Dendritic cell treated with granulocyte-macrophage colony-stimulating factor and Interleukin-4, amounts not matched to agents 40 ng/mL and 50 ng/mL, for 4 days (primary cell): ENCODE results near the gene PKD1L1.

Experiments
- H3K27ac Mint-ChIP-seq: one replicate; pipeline ENCODE4 v1.8.0; 2022; ENCODE audit warnings: mild to moderate bottlenecking, mixed read lengths
- H3K27me3 Mint-ChIP-seq: one replicate; pipeline ENCODE4 v1.8.0; 2022; ENCODE audit warnings: mild to moderate bottlenecking, mixed read lengths
- H3K36me3 Mint-ChIP-seq: one replicate; pipeline ENCODE4 v1.8.0; 2022; ENCODE audit warnings: low read depth, mixed read lengths
- H3K4me1 Mint-ChIP-seq: one replicate; pipeline ENCODE4 v1.8.0; 2022; ENCODE audit warnings: low read depth, mixed read lengths
- H3K4me3 Mint-ChIP-seq: one replicate; pipeline ENCODE4 v1.8.0; 2022; ENCODE audit warnings: mild to moderate bottlenecking, moderate library complexity, mixed read lengths
- H3K9me3 Mint-ChIP-seq: one replicate; pipeline ENCODE4 v1.8.0; 2022; ENCODE audit warnings: mixed read lengths
- intact Hi-C: fragments of 100-400 bp; cut with micrococcal nuclease; formaldehyde crosslinking; loops from one replicate; pipeline ENCODE4 v1.15.0; 2022

PKD1L1 gene

GRCh38 chr7:47814905-47815613 is 133.2 kb downstream of the PKD1L1 start:
- intact Hi-C loops: loop anchor here (10.0 kb wide), 1 partner anchor 230 kb away; the partner anchor contains the start of gene TNS3
- Mint-ChIP-seq H3K4me1 (peaks cover 46% of the 10 kb centered on the region), H3K4me3 (no peak overlapping the region), H3K27ac (no peak overlapping the region), H3K27me3 (no peaks in the 10 kb centered on the region), H3K9me3 (no peaks in the 10 kb centered on the region), H3K36me3 (no peaks in the 10 kb centered on the region)

GRCh38 chr7:47813620-47814260 is 134.5 kb downstream of the PKD1L1 start:
- Mint-ChIP-seq H3K4me3 (no peak overlapping the region), H3K9me3 (no peaks in the 10 kb centered on the region), H3K4me1 (peaks cover 46% of the 10 kb centered on the region), H3K27me3 (no peaks in the 10 kb centered on the region), H3K27ac (no peak overlapping the region), H3K36me3 (no peaks in the 10 kb centered on the region)
- intact Hi-C loops: loop anchor here (10.0 kb wide), 1 partner anchor 229 kb away; the partner anchor contains the start of gene TNS3

- no peak overlapping the region for H3K27ac Mint-ChIP-seq
- no peak overlapping the region for H3K4me3 Mint-ChIP-seq
Observed at GRCh38 chr7:47812429-47813136, 135.7 kb downstream of the PKD1L1 start.

GRCh38 chr7:47811632-47812380 is 136.5 kb downstream of the PKD1L1 start:
- Mint-ChIP-seq H3K36me3 (no peaks in the 10 kb centered on the region), H3K27me3 (no peaks in the 10 kb centered on the region), H3K27ac (no peak overlapping the region), H3K4me3 (no peak overlapping the region), H3K4me1 (peaks cover 56% of the 10 kb centered on the region), H3K9me3 (no peaks in the 10 kb centered on the region)
- intact Hi-C loops: loop anchor here (10.0 kb wide), 1 partner anchor 227 kb away; the partner anchor contains the start of gene TNS3

More at GRCh38 chr7:47812429-47813136, 135.7 kb downstream of the PKD1L1 start:
- Mint-ChIP-seq H3K4me1 (peaks cover 49% of the 10 kb centered on the region), H3K36me3 (no peaks in the 10 kb centered on the region), H3K27me3 (no peaks in the 10 kb centered on the region), H3K9me3 (no peaks in the 10 kb centered on the region)
- intact Hi-C loops: loop anchor here (10.0 kb wide), 1 partner anchor 228 kb away; the partner anchor contains the start of gene TNS3

GRCh38 chr7:47809387-47809786 is 138.9 kb downstream of the PKD1L1 start:
- Mint-ChIP-seq H3K4me1 (peaks cover 62% of the 10 kb centered on the region), H3K36me3 (no peaks in the 10 kb centered on the region), H3K27ac (no peak overlapping the region), H3K27me3 (no peaks in the 10 kb centered on the region), H3K9me3 (no peaks in the 10 kb centered on the region), H3K4me3 (no peak overlapping the region)
- intact Hi-C loops: loop anchor here (10.0 kb wide), 1 partner anchor 345 kb away; no protein-coding TSS in a partner anchor

- Mint-ChIP-seq H3K36me3 (no peaks in the 10 kb centered on the region), H3K4me1 (peaks cover 53% of the 10 kb centered on the region), H3K27ac (no peak overlapping the region), H3K4me3 (no peak overlapping the region), H3K9me3 (no peaks in the 10 kb centered on the region), H3K27me3 (no peaks in the 10 kb centered on the region)
- intact Hi-C loops: loop anchor here (10.0 kb wide), 1 partner anchor 346 kb away; no protein-coding TSS in a partner anchor
Observed at GRCh38 chr7:47808321-47808720, 139.9 kb downstream of the PKD1L1 start.

- Mint-ChIP-seq H3K27ac (no peak overlapping the region), H3K27me3 (no peaks in the 10 kb centered on the region), H3K4me3 (no peak overlapping the region), H3K36me3 (no peaks in the 10 kb centered on the region), H3K4me1 (peaks cover 47% of the 10 kb centered on the region), H3K9me3 (no peaks in the 10 kb centered on the region)
- intact Hi-C loops: loop anchor here (10.0 kb wide), 1 partner anchor 347 kb away; no protein-coding TSS in a partner anchor
Observed at GRCh38 chr7:47807756-47808155, 140.5 kb downstream of the PKD1L1 start.

GRCh38 chr7:47807126-47807525 is 141.1 kb downstream of the PKD1L1 start:
- no peaks in the 10 kb centered on the region for H3K36me3 Mint-ChIP-seq
- peak overlapping the region; percentile 2 for H3K4me3 Mint-ChIP-seq
- H3K4me1 Mint-ChIP-seq: peaks cover 42% of the 10 kb centered on the region
- H3K27me3 Mint-ChIP-seq: no peaks in the 10 kb centered on the region
- no peaks in the 10 kb centered on the region for H3K9me3 Mint-ChIP-seq
- peak overlapping the region; percentile 43 for H3K27ac Mint-ChIP-seq
- intact Hi-C loops: loop anchor here (10.0 kb wide), 1 partner anchor 348 kb away; no protein-coding TSS in a partner anchor

GRCh38 chr7:47806701-47807103 is 141.6 kb downstream of the PKD1L1 start:
- H3K4me1 Mint-ChIP-seq: peaks cover 39% of the 10 kb centered on the region
- H3K9me3 Mint-ChIP-seq: no peaks in the 10 kb centered on the region
- H3K27me3 Mint-ChIP-seq: no peaks in the 10 kb centered on the region
- H3K4me3 Mint-ChIP-seq: peak overlapping the region; percentile 18
- intact Hi-C loops: loop anchor here (10.0 kb wide), 1 partner anchor 348 kb away; no protein-coding TSS in a partner anchor
- peak overlapping the region; percentile 43 for H3K27ac Mint-ChIP-seq
- H3K36me3 Mint-ChIP-seq: no peaks in the 10 kb centered on the region

GRCh38 chr7:47804767-47805545 is 143.3 kb downstream of the PKD1L1 start:
- no peaks in the 10 kb centered on the region for H3K36me3 Mint-ChIP-seq
- intact Hi-C loops: loop anchor here (10.0 kb wide), 1 partner anchor 350 kb away; no protein-coding TSS in a partner anchor
- no peak overlapping the region for H3K4me3 Mint-ChIP-seq
- H3K27me3 Mint-ChIP-seq: no peaks in the 10 kb centered on the region
- H3K27ac Mint-ChIP-seq: no peak overlapping the region
- H3K9me3 Mint-ChIP-seq: no peaks in the 10 kb centered on the region
- H3K4me1 Mint-ChIP-seq: peaks cover 41% of the 10 kb centered on the region

- Mint-ChIP-seq H3K27ac (no peak overlapping the region), H3K9me3 (no peaks in the 10 kb centered on the region), H3K27me3 (no peaks in the 10 kb centered on the region), H3K4me3 (no peak overlapping the region), H3K36me3 (no peaks in the 10 kb centered on the region), H3K4me1 (peaks cover 42% of the 10 kb centered on the region)
- intact Hi-C loops: loop anchor here (10.0 kb wide), 1 partner anchor 351 kb away; no protein-coding TSS in a partner anchor
Observed at GRCh38 chr7:47803846-47804245, 144.4 kb downstream of the PKD1L1 start.

- Mint-ChIP-seq H3K4me3 (no peak overlapping the region), H3K27ac (no peak overlapping the region), H3K36me3 (no peaks in the 10 kb centered on the region), H3K27me3 (no peaks in the 10 kb centered on the region), H3K9me3 (no peaks in the 10 kb centered on the region), H3K4me1 (peaks cover 38% of the 10 kb centered on the region)
- intact Hi-C loops: loop anchor here (10.0 kb wide), 1 partner anchor 352 kb away; no protein-coding TSS in a partner anchor
Observed at GRCh38 chr7:47803025-47803424, 145.2 kb downstream of the PKD1L1 start.
